Endodermal cell (in vitro differentiated cells): Measurements from ENCODE around the gene DTNB. TPM values are rescaled to one million over a fixed set of nuclear protein-coding genes. Genes with fewer than 3 reads are reported as not detected.

Experiments
- DNase-seq: peaks from one replicate; pipeline ENCODE4 v3.0.0-alpha.2; 2017
- H3K27ac ChIP-seq: 2 replicates; pipeline ENCODE4 v1.5.1; 2013; ENCODE audit warnings: mild to moderate bottlenecking, low read depth, low read length, moderate library complexity
- H3K27me3 ChIP-seq: 2 replicates; pipeline ENCODE4 v1.6.1; 2013; ENCODE audit warnings: mild to moderate bottlenecking, low read length, moderate library complexity; ENCODE audit not compliant: insufficient read depth, control insufficient read depth, poor library complexity, severe bottlenecking
- H3K36me3 ChIP-seq: 2 replicates; pipeline ENCODE4 v1.7.0; 2013; ENCODE audit warnings: mild to moderate bottlenecking, low read length, moderate library complexity; ENCODE audit not compliant: control insufficient read depth, insufficient read depth
- H3K4me1 ChIP-seq: one replicate; pipeline ENCODE4 v1.7.0; 2013; ENCODE audit warnings: low read length; ENCODE audit not compliant: control insufficient read depth, insufficient read depth
- H3K4me3 ChIP-seq: 2 replicates; pipeline ENCODE4 v1.5.1; 2013; ENCODE audit warnings: mild to moderate bottlenecking, low read length, moderate library complexity
- H3K9ac ChIP-seq: 2 replicates; pipeline ENCODE4 v1.6.1; 2013; ENCODE audit warnings: mild to moderate bottlenecking, low read length, moderate library complexity; ENCODE audit not compliant: poor library complexity, severe bottlenecking; ENCODE audit errors: extremely low read depth
- H3K9me3 ChIP-seq: 2 replicates; pipeline ENCODE4 v1.6.1; 2013; ENCODE audit warnings: mild to moderate bottlenecking, low read length, moderate library complexity; ENCODE audit not compliant: control insufficient read depth
- H3K27ac Mint-ChIP-seq: 2 replicates; pipeline ENCODE4 v1.8.0; 2020; ENCODE audit warnings: mixed read lengths
- H3K27me3 Mint-ChIP-seq: 2 replicates; pipeline ENCODE4 v1.8.0; 2021; ENCODE audit warnings: mild to moderate bottlenecking, mixed read lengths; ENCODE audit not compliant: insufficient read depth
- H3K36me3 Mint-ChIP-seq: 2 replicates; pipeline ENCODE4 v1.8.0; 2020; ENCODE audit warnings: low read depth, mixed read lengths
- H3K4me1 Mint-ChIP-seq: 2 replicates; pipeline ENCODE4 v1.8.0; 2020; ENCODE audit warnings: mixed read lengths
- H3K4me3 Mint-ChIP-seq: 2 replicates; pipeline ENCODE4 v1.8.0; 2020; ENCODE audit warnings: mild to moderate bottlenecking, moderate library complexity, mixed read lengths
- H3K9me3 Mint-ChIP-seq: 2 replicates; pipeline ENCODE4 v1.8.0; 2020; ENCODE audit warnings: mild to moderate bottlenecking, mixed read lengths
- WGBS, 2 experiments: methylation state at CpG; one replicate each; pipeline versions ENCODE4 v1.1.5 to v1.1.7; 2013; ENCODE audit warnings: missing lambda C conversion rate in 2 of 2, mixed read lengths in 1 of 2; ENCODE audit not compliant: insufficient coverage in 1 of 2, insufficient read length in 1 of 2; 5-methylcytosine and 5-hydroxymethylcytosine counted together
- total RNA-seq, 2 donors: library from RNA; stranded (reverse); fragmentation: NEBNext Ultra II Directional in 1 of 2; extraction: Animal tissue kit (Norgen Biotek cat#: 25700) in 1 of 2; gene quantifications; 2 replicates in 1 of 2; 3 replicates in 1 of 2; pipeline ENCODE4 v1.2.1, GENCODE V29; 2021
- TF ChIP-seq, protein P1 (sequence below): fragments of 200-600 bp; sonication (generic); conservative IDR thresholded peaks from 2 replicates; pipeline ENCODE4 v1.5.0; 2021; ENCODE audit warnings: antibody characterized with exemption, mild to moderate bottlenecking

DTNB gene
- total RNA-seq, 2 donors from 2014 or later: 38.8 to 48.7 TPM

DNA sequence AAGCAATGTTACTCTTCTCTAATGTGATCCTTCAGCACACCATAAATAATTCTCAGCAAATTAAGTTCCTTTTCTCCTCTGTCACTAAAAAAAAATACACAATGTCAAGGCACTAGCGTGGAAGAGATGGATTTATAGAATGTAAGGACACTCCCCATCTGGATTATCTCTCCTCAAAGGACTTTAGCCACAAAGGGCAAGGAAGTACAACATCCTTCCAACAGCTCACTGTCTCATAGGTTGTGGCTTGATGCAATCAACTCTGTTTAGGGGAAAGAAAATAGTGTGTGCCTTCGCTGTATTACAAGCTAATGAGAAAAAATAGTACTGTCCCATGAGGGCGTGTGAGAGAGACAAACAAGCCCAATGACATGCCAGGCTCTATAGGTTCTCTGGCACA, 202.6 kb downstream of the DTNB start:
- no peak for DNase-seq
- WGBS, 2 experiments: 91 to 95% methylated on average over 3 of the region's 3 CpGs
- Mint-ChIP-seq H3K4me3 (no peak overlapping the region), H3K9me3 (peaks cover 10% of the 10 kb centered on the region), H3K27ac (no peak overlapping the region), H3K4me1 (no peaks in the 10 kb centered on the region), H3K36me3 (peaks cover 23% of the 10 kb centered on the region), H3K27me3 (no peaks in the 10 kb centered on the region)
- peaks cover 12% of the 10 kb centered on the region for H3K9me3 ChIP-seq
- no peak overlapping the region for H3K27ac ChIP-seq
- TF ChIP-seq, protein P1, sequence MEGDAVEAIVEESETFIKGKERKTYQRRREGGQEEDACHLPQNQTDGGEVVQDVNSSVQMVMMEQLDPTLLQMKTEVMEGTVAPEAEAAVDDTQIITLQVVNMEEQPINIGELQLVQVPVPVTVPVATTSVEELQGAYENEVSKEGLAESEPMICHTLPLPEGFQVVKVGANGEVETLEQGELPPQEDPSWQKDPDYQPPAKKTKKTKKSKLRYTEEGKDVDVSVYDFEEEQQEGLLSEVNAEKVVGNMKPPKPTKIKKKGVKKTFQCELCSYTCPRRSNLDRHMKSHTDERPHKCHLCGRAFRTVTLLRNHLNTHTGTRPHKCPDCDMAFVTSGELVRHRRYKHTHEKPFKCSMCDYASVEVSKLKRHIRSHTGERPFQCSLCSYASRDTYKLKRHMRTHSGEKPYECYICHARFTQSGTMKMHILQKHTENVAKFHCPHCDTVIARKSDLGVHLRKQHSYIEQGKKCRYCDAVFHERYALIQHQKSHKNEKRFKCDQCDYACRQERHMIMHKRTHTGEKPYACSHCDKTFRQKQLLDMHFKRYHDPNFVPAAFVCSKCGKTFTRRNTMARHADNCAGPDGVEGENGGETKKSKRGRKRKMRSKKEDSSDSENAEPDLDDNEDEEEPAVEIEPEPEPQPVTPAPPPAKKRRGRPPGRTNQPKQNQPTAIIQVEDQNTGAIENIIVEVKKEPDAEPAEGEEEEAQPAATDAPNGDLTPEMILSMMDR: no peak
- no peak overlapping the region for H3K4me3 ChIP-seq
- H3K36me3 ChIP-seq: peaks cover 4% of the 10 kb centered on the region
- no peak overlapping the region for H3K9ac ChIP-seq
- no peaks in the 10 kb centered on the region for H3K27me3 ChIP-seq
- H3K4me1 ChIP-seq: no peaks in the 10 kb centered on the region

DNA sequence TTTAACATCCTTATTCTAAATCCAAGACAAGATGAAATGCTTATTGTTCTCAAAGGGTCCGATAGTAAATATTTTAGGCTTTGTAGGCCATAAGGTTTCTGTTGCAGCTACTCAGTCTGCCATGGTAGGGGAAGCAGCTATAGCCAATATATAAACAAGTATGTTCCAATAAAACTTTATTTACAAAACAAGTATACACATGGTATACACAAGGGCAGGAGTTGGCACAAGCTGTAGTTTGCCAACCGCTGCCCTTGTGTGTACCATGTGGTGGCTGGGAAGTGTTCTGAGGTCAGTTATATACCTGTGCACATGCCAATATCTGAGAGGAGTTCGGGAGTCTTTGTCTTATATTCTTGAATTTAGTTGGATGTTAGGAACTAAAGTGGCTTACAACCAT, 205.6 kb downstream of the DTNB start:
- Mint-ChIP-seq H3K4me1 (no peaks in the 10 kb centered on the region), H3K4me3 (no peak overlapping the region), H3K27me3 (no peaks in the 10 kb centered on the region), H3K9me3 (no peaks in the 10 kb centered on the region), H3K27ac (no peak overlapping the region), H3K36me3 (peaks cover 7% of the 10 kb centered on the region)
- no peaks in the 10 kb centered on the region for H3K4me1 ChIP-seq
- H3K9ac ChIP-seq: no peak overlapping the region
- TF ChIP-seq, protein P1: no peak
- no peaks in the 10 kb centered on the region for H3K27me3 ChIP-seq
- no peak overlapping the region for H3K27ac ChIP-seq
- WGBS, 2 experiments: 87 to 95% methylated on average over 2 to 3 of the region's 3 CpGs
- H3K4me3 ChIP-seq: no peak overlapping the region
- no peaks in the 10 kb centered on the region for H3K9me3 ChIP-seq
- no peaks in the 10 kb centered on the region for H3K36me3 ChIP-seq
- DNase-seq: no peak

DNA sequence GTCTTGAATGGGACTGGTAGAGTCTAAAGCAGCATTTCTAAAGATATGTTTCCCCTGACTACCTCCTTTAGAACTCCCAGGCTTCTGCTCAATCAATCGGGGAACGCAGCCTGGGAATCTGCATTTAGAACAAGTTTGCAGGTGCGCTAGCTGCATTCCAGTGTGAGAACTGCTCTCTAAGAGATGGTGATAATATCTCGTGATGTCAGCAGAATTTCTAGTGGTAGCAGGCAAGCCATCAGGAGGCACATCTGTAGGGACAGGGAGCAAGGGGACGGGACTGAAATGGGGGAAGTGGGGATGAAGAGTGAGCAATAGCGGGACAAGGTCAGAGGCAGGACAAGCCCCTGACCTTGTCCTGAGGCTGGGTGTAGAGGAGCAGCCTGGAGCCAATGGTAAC, 211.4 kb downstream of the DTNB start:
- no peaks in the 10 kb centered on the region for H3K36me3 ChIP-seq
- TF ChIP-seq, protein P1: no peak
- WGBS, 2 experiments: 94 to 96% methylated on average over 6 of the region's 6 CpGs
- H3K9me3 ChIP-seq: no peaks in the 10 kb centered on the region
- Mint-ChIP-seq H3K4me3 (no peak overlapping the region), H3K27ac (no peak overlapping the region), H3K27me3 (no peaks in the 10 kb centered on the region), H3K36me3 (peaks cover 6% of the 10 kb centered on the region), H3K4me1 (no peaks in the 10 kb centered on the region), H3K9me3 (peaks cover 6% of the 10 kb centered on the region)
- no peak overlapping the region for H3K4me3 ChIP-seq
- H3K27ac ChIP-seq: no peak overlapping the region
- no peak for DNase-seq
- H3K4me1 ChIP-seq: no peaks in the 10 kb centered on the region
- no peaks in the 10 kb centered on the region for H3K27me3 ChIP-seq
- no peak overlapping the region for H3K9ac ChIP-seq
